Stimulated activated effector memory CD8-positive, alpha-beta T cell treated with anti-CD3 and anti-CD28 coated beads, Interleukin-12 subunit alpha, Interleukin-12 subunit beta, amount 100 ng/mL, for 72 hours (primary cell): ENCODE measurements around the gene MYO5B.

ENCODE experiments used
- ATAC-seq: fragments of 150-1000 bp; cut with Tn5 transposase; 2 replicates; pipeline ENCODE4 v1.10.0; 2021
- DNase-seq, 2 donors: peaks; one replicate each; pipeline ENCODE4 v3.0.0; 2021 to 2022; ENCODE audit warnings: low spot score in 2 of 2
- H3K27ac Mint-ChIP-seq: one replicate; pipeline ENCODE4 v1.8.0; 2022; ENCODE audit warnings: mild to moderate bottlenecking, mixed read lengths
- H3K36me3 Mint-ChIP-seq: one replicate; pipeline ENCODE4 v1.8.0; 2022; ENCODE audit warnings: mild to moderate bottlenecking, mixed read lengths
- H3K4me1 Mint-ChIP-seq: one replicate; pipeline ENCODE4 v1.8.0; 2022; ENCODE audit warnings: mixed read lengths
- H3K4me3 Mint-ChIP-seq: one replicate; pipeline ENCODE4 v1.8.0; 2022; ENCODE audit warnings: mild to moderate bottlenecking, mixed read lengths
- H3K9me3 Mint-ChIP-seq: one replicate; pipeline ENCODE4 v1.8.0; 2022; ENCODE audit warnings: mixed read lengths

MYO5B gene

DNA sequence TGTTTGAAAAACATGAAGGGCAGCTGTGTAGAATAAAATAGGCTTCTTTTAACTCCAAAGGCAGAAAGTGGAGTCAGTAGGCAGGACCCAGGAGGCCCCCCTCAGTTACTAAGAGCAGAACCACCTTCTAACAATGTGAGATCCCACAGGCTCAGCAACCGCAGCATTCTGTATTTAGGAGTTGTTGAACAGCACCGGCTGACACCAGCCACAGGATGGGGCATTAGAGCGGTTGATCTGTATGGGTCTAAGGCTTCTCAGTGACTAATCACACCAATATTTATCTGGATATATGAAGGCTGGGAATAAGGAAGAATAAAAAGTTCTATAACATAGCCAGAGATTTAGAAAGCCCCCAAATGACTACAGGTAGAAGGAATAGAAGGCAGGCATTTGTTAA lies 51.7 kb downstream of the MYO5B start:
- no peak for ATAC-seq
- no peak overlapping the region for H3K27ac Mint-ChIP-seq

DNA sequence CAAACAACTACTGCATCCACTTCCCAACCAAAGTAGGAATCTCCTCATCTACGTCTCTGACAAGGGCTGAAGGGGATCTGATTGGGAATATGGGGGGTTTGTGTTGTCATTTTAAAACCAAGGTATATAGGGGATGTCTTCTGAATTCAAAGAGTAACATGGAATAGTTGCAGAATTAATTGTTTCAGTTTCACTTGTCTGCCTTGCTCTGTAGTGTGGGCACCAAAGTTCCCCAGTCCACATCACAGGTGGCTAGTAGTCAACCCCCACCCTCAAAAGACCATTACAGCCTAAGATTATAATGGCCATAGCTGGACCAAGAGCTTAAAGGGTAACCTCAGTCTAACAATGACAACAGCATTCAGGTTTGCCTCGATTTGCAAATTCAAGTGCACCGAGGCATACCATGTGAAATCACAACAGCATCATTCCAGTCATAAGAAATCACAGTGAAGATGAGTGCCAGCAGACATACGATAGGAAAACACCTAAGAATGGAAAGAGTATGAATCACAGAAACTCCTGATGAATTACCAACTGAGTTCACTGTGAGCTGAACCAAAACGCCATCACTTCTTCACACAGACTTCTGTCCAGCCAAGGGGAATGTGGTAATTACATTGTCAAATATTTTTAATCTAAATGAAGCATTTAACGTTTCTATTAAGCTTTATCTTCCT lies 52.4 kb downstream of the MYO5B start:
- H3K36me3 Mint-ChIP-seq = no peaks in the 10 kb centered on the region
- ATAC-seq = no peak
- no peak overlapping the region for H3K4me3 Mint-ChIP-seq
- peaks cover 2% of the 10 kb centered on the region for H3K9me3 Mint-ChIP-seq
- DNase-seq = no peak
- no peaks in the 10 kb centered on the region for H3K4me1 Mint-ChIP-seq
- H3K27ac Mint-ChIP-seq = no peak overlapping the region

More for the DNA sequence above, 51.7 kb downstream of the MYO5B start:
- no peaks in the 10 kb centered on the region for H3K9me3 Mint-ChIP-seq
- no peaks in the 10 kb centered on the region for H3K36me3 Mint-ChIP-seq
- no peaks in the 10 kb centered on the region for H3K4me1 Mint-ChIP-seq
- no peak overlapping the region for H3K4me3 Mint-ChIP-seq
- no peak for DNase-seq

DNA sequence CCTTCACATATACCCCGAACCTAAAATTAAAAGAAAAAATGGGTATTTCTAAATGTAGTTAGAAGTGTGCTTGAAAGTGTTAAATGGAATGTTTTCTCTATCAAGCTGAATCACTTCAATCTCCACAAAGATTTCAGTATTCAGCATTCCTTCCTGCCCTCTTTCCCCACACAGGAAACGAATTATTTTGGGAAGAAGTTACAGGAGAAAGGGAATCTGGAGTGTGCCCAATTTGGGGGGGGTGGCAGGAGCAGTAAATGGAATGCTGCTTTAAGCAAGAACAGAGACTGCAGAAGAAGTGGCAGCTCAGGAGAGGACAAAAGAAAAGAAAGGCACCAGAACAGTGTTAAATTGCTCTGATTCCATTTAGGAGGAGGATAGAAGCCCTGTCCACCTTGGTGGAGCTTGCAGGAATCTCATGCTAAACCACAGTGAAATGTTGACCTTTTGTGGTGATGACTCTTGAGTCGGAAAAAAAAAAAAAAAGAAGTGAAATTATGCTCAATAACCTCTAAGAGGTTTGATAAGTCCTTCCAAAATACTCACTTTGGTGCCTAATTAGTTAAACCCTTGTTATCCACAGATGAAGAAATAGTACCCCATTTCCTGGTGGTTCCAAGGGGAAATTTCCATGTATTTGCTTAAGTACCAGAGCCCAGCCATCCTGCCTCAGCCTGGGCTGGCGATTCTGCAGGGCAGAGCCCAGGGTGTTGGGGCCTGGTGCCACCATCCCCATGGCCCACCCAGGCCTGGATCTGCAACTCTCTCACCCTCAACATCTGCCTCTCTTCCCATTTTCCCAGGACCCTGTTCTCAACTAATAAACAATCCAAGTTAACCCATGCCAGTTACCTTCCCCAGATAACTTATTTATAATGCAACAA lies 56.5 kb downstream of the MYO5B start:
- no peak for ATAC-seq
- H3K27ac Mint-ChIP-seq = no peak overlapping the region
- H3K36me3 Mint-ChIP-seq = no peaks in the 10 kb centered on the region
- H3K9me3 Mint-ChIP-seq = peaks cover 3% of the 10 kb centered on the region
- no peak overlapping the region for H3K4me3 Mint-ChIP-seq
- DNase-seq = no peak
- H3K4me1 Mint-ChIP-seq = no peaks in the 10 kb centered on the region

DNA sequence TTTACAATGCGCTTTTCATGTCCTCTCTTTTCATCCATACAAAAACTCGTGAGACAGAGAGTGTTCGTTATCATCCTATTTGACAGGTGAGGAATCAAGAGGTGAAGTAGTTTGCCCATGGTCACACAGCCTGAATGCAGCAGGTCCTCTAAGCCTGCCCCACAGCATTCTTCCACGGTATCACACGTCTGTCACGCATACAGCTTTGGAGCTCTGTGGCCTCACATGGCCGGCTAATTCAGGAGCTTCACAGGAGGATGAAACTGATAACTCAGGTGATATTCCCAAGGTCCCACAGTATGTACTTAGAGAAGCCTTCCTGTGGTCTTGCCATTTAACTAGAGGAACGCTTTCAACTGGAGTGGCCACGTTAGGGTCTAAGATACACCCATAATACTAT lies 59.0 kb downstream of the MYO5B start:
- Mint-ChIP-seq H3K27ac (no peak overlapping the region), H3K4me3 (no peak overlapping the region), H3K9me3 (peaks cover 3% of the 10 kb centered on the region), H3K4me1 (no peaks in the 10 kb centered on the region), H3K36me3 (no peaks in the 10 kb centered on the region)
- DNase-seq (no peak), ATAC-seq (no peak)

DNA sequence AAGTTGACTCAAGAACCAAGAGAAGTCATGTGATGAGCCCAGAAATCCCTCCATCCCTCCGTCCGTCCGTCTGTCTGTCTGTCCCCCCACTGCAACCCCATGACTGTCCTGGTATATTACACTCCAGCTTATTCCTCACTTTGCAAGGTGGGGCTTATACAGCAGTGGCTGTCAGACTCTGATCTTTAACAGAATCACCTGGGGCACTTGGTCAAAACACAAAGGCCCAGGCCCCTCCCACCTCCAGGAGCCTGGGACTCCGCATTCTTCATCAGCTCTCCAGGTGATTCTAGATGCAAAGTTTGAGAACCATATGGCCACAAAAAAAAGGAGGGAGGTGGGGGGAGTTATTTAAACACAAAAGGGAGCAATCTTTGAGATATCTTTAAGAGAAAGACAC lies 61.4 kb downstream of the MYO5B start:
- ATAC-seq = no peak
- Mint-ChIP-seq H3K4me3 (no peak overlapping the region), H3K4me1 (no peaks in the 10 kb centered on the region), H3K27ac (no peak overlapping the region), H3K36me3 (no peaks in the 10 kb centered on the region), H3K9me3 (peaks cover 3% of the 10 kb centered on the region)
- DNase-seq = no peak

DNA sequence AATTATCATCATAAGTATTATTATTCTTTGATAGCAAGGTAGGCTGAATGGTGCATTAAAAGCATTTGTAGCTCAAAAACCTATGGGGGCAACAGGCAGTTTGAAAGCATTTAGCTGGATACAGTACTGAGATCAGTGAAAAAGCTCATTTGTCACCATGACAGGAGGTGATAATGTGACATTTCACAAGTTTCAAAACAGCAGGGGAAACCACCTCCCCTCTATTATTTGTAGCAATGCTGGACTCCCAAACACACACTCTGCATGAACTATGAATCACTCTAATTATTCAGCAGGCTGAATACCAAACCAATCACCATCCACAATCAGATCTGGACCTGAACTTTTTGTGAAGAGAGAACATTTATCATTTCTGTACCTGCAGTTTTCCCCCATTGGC lies 63.4 kb downstream of the MYO5B start:
- Mint-ChIP-seq H3K36me3 (no peaks in the 10 kb centered on the region), H3K4me1 (no peaks in the 10 kb centered on the region), H3K9me3 (no peaks in the 10 kb centered on the region), H3K4me3 (no peak overlapping the region), H3K27ac (no peak overlapping the region)
- ATAC-seq (peak; percentile 72), DNase-seq (no peak)

DNA sequence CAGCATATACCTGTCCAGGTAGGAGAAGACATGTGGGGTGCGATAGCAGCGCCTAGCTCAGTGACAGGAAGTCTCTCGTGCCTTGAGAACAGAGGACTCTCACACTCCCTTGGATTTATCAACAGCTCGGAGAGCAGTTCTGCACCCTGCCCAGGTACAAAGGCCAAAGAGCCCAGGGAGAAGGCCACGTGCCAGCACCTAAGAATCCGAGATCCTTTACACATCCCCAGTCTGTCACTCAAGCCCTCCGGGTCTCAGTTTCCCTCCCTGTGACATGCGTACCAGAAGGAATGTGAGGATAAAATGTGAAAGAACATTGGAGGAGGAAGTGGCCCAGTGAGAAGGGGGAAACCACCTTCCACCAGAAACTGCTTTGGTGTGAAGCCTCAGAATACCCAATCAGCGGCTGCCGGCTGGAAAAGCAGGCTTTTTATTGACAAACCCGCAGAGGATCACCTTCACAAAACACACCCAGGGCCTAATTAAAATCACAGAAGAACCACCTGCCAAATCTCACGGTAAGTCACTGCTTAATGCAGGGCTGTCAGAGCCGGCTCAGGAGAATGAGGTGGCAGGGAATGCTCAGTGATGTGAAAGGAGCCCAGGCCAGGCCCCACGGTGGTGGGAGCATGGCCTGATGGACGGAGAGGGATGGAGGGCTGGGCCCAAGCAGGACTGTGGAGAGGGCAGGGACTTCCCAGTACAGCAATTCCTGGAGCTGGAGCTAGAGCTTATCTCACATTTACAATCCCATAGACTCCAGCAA lies 66.3 kb downstream of the MYO5B start:
- Mint-ChIP-seq H3K9me3 (no peaks in the 10 kb centered on the region), H3K36me3 (no peaks in the 10 kb centered on the region), H3K27ac (no peak overlapping the region), H3K4me1 (no peaks in the 10 kb centered on the region), H3K4me3 (no peak overlapping the region)
- ATAC-seq (no peak), DNase-seq (no peak)

DNA sequence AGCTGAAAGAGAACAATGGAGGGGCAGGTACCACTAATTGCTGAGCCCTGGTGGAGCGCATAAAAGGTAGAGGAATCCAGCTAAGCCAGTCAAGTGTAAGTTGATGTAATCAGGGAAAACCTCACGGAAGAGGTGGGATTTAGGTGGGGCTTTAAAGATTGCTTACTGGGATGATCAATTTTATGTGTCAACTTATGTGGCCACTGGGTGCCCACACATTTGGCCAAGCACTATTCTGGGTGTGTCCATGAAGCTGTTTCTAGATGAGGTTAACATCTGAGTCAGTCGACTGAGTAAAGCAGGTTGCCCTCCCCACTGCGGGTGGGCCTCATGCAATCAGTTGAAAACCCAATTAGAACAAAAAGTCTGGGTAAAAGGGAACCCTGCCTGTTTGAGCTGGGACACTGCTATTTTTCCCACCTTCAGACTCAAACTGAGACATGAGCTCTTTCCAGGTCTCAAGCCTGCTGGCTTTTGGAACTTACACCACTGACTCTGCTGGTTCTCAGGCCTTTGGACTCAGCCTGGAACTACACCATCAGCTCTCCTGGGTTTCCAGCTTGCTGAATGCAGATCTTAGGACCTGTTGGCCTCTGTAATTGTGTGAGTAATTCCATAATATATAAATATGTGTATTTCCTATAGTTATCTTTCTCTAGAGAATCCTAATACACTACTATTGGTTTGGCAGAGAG lies 67.3 kb downstream of the MYO5B start:
- H3K4me3 Mint-ChIP-seq = no peak overlapping the region
- DNase-seq (no peak), ATAC-seq (no peak)
- H3K9me3 Mint-ChIP-seq = no peaks in the 10 kb centered on the region
- no peak overlapping the region for H3K27ac Mint-ChIP-seq
- H3K36me3 Mint-ChIP-seq = no peaks in the 10 kb centered on the region
- no peaks in the 10 kb centered on the region for H3K4me1 Mint-ChIP-seq

DNA sequence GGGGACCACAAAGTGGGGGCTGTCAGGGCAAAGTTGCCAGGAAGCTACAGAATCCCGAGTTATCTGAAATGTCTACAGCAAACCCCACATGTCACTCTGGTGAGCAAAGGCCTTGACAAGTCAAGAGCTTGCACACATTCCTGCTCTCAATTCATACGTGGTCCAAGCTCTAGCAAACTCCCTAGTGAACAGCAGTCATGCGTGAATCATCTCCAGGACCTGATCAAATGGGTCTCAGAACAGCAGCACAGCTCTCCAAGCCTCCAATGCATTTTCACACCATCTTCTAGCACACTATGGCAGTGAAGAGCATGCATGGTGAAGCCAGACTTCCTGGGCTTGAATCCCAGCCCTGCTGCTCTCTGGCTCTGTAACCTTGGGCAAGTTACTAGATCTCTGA lies 68.5 kb downstream of the MYO5B start:
- Mint-ChIP-seq H3K4me1 (no peaks in the 10 kb centered on the region), H3K9me3 (no peaks in the 10 kb centered on the region), H3K36me3 (no peaks in the 10 kb centered on the region), H3K4me3 (no peak overlapping the region), H3K27ac (no peak overlapping the region)
- no peak for DNase-seq
- no peak for ATAC-seq

DNA sequence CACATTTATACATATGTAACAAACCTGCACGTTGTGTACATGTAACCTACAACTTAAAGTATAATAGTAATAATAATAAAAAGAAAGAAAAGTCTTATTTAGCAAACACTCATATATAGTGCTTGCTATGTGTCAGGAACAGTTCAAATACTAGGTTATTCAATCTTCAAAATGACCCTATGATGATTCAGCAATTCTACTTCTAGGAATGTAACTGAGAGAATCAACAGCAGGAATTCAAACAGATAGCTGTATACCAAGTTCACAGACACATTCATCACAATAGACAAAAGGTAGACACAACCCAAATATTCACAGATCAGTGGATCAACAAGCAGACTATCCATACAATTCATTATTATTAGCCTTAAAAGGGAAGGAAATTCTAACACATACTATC lies 69.5 kb downstream of the MYO5B start:
- no peak for DNase-seq
- Mint-ChIP-seq H3K4me1 (no peaks in the 10 kb centered on the region), H3K9me3 (no peaks in the 10 kb centered on the region), H3K4me3 (no peak overlapping the region), H3K36me3 (no peaks in the 10 kb centered on the region), H3K27ac (no peak overlapping the region)
- ATAC-seq = no peak

DNA sequence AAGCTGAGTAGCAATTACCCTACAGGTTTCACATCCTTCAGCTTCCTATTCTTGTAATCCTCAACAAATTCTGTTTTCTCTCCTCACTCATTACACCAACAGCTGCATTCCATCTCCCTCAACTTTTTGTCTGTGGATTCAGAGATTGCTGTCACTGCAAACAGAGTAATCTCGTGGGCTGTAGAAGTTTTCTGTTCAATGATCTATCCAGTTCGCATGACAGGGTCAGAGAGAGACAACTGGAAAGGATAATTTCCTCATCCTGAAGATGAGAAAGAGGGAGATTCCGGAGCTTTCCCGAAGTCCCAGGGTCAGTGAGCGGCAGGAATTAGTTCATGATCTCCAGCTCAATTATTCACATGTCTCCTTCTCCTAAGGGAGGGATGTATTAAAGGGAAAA lies 75.7 kb downstream of the MYO5B start:
- Mint-ChIP-seq H3K36me3 (no peaks in the 10 kb centered on the region), H3K4me3 (no peak overlapping the region), H3K4me1 (no peaks in the 10 kb centered on the region), H3K9me3 (no peaks in the 10 kb centered on the region), H3K27ac (no peak overlapping the region)
- no peak for ATAC-seq
- no peak for DNase-seq

DNA sequence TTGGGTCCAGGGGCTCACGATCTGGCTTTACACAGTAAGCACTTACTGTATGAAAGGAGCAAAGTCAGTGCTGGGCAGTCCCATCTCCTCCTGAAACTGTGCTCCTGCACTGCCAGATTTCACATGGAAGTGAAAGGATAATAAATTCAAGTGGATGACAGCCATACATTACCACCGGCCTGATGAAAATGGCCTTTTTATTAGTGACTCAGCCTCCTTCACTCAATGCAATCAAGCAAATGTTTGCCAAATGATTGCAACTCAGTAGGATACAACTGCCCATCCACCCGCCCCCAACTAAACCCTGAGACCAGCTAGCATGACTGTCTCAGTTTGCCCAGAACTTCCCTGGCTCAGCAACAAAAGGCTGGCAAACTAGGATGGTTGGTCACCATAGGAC lies 77.1 kb downstream of the MYO5B start:
- Mint-ChIP-seq H3K9me3 (no peaks in the 10 kb centered on the region), H3K27ac (no peak overlapping the region), H3K36me3 (no peaks in the 10 kb centered on the region), H3K4me1 (no peaks in the 10 kb centered on the region), H3K4me3 (no peak overlapping the region)
- DNase-seq (no peak), ATAC-seq (no peak)

DNA sequence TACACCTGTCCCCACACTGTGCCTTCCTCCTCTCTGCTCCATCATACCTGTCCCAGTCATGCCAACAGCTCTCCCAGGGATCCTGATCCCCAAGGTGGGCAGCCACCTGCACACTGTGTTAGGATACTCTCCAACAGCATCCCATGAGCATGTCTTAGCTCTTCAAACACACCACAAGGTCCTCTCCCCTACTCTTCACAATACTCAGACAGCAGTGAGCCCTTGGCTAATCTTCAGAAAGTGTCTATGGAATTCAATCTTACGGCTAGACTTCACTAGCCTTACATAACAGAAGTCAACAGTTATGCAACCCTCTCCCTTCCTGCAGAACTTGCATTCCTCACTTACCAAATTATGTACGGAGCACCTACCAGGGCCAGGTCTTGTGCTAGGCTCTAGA lies 79.9 kb downstream of the MYO5B start:
- no peak overlapping the region for H3K27ac Mint-ChIP-seq
- ATAC-seq = peak; percentile 20
- no peak overlapping the region for H3K4me3 Mint-ChIP-seq
- no peak for DNase-seq
- H3K4me1 Mint-ChIP-seq = no peaks in the 10 kb centered on the region
- no peaks in the 10 kb centered on the region for H3K36me3 Mint-ChIP-seq
- H3K9me3 Mint-ChIP-seq = no peaks in the 10 kb centered on the region

DNA sequence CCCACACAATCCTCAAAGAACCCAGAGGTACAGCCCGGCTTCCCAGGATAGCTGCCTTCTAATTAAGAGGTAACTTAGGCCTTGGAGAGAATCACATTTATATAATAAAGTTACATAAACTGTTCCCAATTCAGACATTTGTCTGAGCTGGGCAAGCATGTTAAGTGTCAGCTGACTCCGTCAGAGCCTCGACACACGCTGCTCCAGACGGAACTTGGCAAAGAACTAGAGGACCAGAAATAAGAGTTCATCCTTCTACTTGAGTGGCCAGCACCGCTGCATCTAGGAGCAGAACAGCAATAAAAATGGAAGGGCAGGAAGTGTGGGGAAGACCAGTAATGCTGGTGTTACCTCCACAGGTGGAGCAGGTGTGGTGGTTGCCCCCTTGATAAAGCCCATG lies 80.5 kb downstream of the MYO5B start:
- Mint-ChIP-seq H3K9me3 (no peaks in the 10 kb centered on the region), H3K4me3 (no peak overlapping the region), H3K36me3 (no peaks in the 10 kb centered on the region), H3K27ac (no peak overlapping the region), H3K4me1 (no peaks in the 10 kb centered on the region)
- DNase-seq = no peak
- ATAC-seq = no peak

DNA sequence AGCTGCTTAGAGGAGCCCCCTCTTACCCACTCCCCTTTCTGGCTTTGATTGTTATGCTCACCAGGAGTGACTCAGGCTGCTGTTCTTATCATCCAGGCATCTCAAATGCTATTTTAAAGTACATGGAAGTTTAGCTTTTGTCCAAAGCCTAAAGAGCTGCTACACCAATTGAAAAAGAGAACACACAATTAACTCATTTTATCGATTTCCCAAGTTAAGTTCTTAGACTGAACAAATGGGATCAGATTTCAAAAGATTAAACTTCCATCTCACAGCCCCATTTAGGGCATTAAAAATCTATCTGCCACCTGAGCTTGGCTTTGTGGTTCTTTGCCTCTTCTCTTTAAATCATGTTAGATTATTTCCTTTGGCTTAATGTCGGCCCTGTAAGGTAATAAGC lies 81.2 kb downstream of the MYO5B start:
- Mint-ChIP-seq H3K27ac (no peak overlapping the region), H3K36me3 (no peaks in the 10 kb centered on the region), H3K4me1 (no peaks in the 10 kb centered on the region), H3K4me3 (no peak overlapping the region), H3K9me3 (no peaks in the 10 kb centered on the region)
- DNase-seq (no peak), ATAC-seq (no peak)
